ENCODE data around the gene LMF2.

Gene LMF2

GRCh38 chr22:50460938-50461337, 46.6 kb downstream of the LMF2 start:
- DNase-seq: no peak

- DNase-seq: peak in 1 of 2 experiments; percentile 76
Measured at GRCh38 chr22:50459496-50460140, 47.9 kb downstream of the LMF2 start.

- DNase-seq: no peak
Measured at GRCh38 chr22:50459016-50459415, 48.5 kb downstream of the LMF2 start.

- no peak for DNase-seq
Measured at GRCh38 chr22:50456466-50457234, 50.9 kb downstream of the LMF2 start.

- no peak for DNase-seq
Measured at GRCh38 chr22:50456026-50456425, 51.5 kb downstream of the LMF2 start.

GRCh38 chr22:50455201-50455600, 52.3 kb downstream of the LMF2 start:
- DNase-seq: no peak

GRCh38 chr22:50454556-50455075, 52.9 kb downstream of the LMF2 start:
- no peak for DNase-seq
